OCI-LY7 (cell line): ENCODE measurements around the gene LACTB.

Experiments
- CTCF ChIP-seq: fragments of 200-600 bp; sonication (generic); conservative IDR thresholded peaks from 2 replicates; pipeline ENCODE4 v1.5.1; 2014; ENCODE audit warnings: mild to moderate bottlenecking, antibody characterized with exemption, low read length, moderate library complexity, mixed read lengths
- EZH2phosphoT487 ChIP-seq: fragments of 200-600 bp; sonication (generic); IDR thresholded peaks from 2 replicates; pipeline ENCODE4 v1.6.1; 2018; ENCODE audit warnings: low read depth, borderline replicate concordance, mild to moderate bottlenecking, mixed run types, antibody characterized with exemption, low read length, moderate library complexity, mixed read lengths

GRCh38 chr15:63172851-63173451, 51.3 kb downstream of the LACTB start:
- no peak for TF ChIP-seq CTCF
- TF ChIP-seq EZH2phosphoT487, result no peak
